Activated B cell treated with CpG ODN at 0.5 μM for 24 hours (primary cell): ENCODE data around the gene UBE2U. TPM values are rescaled to one million over a fixed set of nuclear protein-coding genes. Genes with fewer than 3 reads are reported as not detected.

Source experiments
- ATAC-seq: fragments of 200-7000 bp; cut with Tn5 transposase; one replicate; pipeline ENCODE4 v1.10.0; 2021; ENCODE audit warnings: low read depth, mild to moderate bottlenecking, moderate library complexity
- CTCF ChIA-PET: fragments of 350-600 bp; sonication (Branson Sonifier 250); formaldehyde crosslinking; loops from one replicate; lab custom pipeline; 2021; ENCODE audit warnings: antibody characterized with exemption; lab: Charles Lee
- POLR2A ChIA-PET: fragments of 350-600 bp; sonication (Branson Sonifier 250); formaldehyde crosslinking; loops from one replicate; lab custom pipeline; 2021; ENCODE audit warnings: antibody characterized with exemption; lab: Charles Lee
- DNase-seq: peaks from one replicate; pipeline ENCODE4 v3.0.0; 2022
- H3K27ac Mint-ChIP-seq: one replicate; pipeline ENCODE4 v1.8.0; 2020; ENCODE audit warnings: mixed read lengths
- H3K27me3 Mint-ChIP-seq: one replicate; pipeline ENCODE4 v1.8.0; 2021; ENCODE audit warnings: mixed read lengths
- H3K36me3 Mint-ChIP-seq: one replicate; pipeline ENCODE4 v1.8.0; 2021; ENCODE audit warnings: low read depth, mixed read lengths
- H3K4me1 Mint-ChIP-seq: one replicate; pipeline ENCODE4 v1.8.0; 2021; ENCODE audit warnings: mixed read lengths
- H3K4me3 Mint-ChIP-seq: one replicate; pipeline ENCODE4 v1.8.0; 2020; ENCODE audit warnings: mild to moderate bottlenecking, mixed read lengths
- H3K9me3 Mint-ChIP-seq: one replicate; pipeline ENCODE4 v1.8.0; 2020; ENCODE audit warnings: mixed read lengths
- CTCF ChIP-seq: fragments of 200-600 bp; IDR thresholded peaks from one replicate; pipeline ENCODE4 v1.8.0; 2022; ENCODE audit warnings: antibody characterized with exemption, mild to moderate bottlenecking
- intact Hi-C: fragments of 100-400 bp; cut with micrococcal nuclease; formaldehyde crosslinking; loops from one replicate; pipeline ENCODE4 v1.15.1; 2024
- total RNA-seq: library from RNA; stranded (reverse); gene quantifications from 2 replicates; pipeline ENCODE4 v1.2.3, GENCODE V29; 2022

UBE2U gene
- total RNA-seq, 1 donor from 2014 or later, result not detected

GRCh38 chr1:64242895-64243756 lies 39.7 kb downstream of the UBE2U start:
- H3K36me3 Mint-ChIP-seq, result no peaks in the 10 kb centered on the region
- ChIA-PET CTCF (interaction anchor here (1.1 to 5.2 kb wide), 3 partner anchors 551 to 627 kb away, joined by 3 to 44 read pairs (median 7); no protein-coding TSS in a partner anchor), POLR2A (no interaction called here)
- peak overlapping the region; percentile 50 for H3K4me3 Mint-ChIP-seq
- no peak for TF ChIP-seq CTCF
- H3K4me1 Mint-ChIP-seq, result peaks cover 15% of the 10 kb centered on the region
- DNase-seq (no peak), ATAC-seq (no peak)
- peaks cover 20% of the 10 kb centered on the region for H3K27me3 Mint-ChIP-seq
- no peaks in the 10 kb centered on the region for H3K9me3 Mint-ChIP-seq
- intact Hi-C loops, result loop anchor here (1.0 to 5.0 kb wide), 3 partner anchors 106 to 668 kb away; no protein-coding TSS in a partner anchor
- H3K27ac Mint-ChIP-seq, result no peak overlapping the region

GRCh38 chr1:64243757-64244080 lies 40.3 kb downstream of the UBE2U start:
- peaks cover 15% of the 10 kb centered on the region for H3K4me1 Mint-ChIP-seq
- H3K4me3 Mint-ChIP-seq, result peak overlapping the region; percentile 50
- ChIA-PET CTCF (interaction anchor here (1.1 to 5.2 kb wide), 2 partner anchors 552 to 626 kb away, joined by 3 to 44 read pairs; no protein-coding TSS in a partner anchor), POLR2A (no interaction called here)
- no peak for TF ChIP-seq CTCF
- no peak for ATAC-seq
- DNase-seq, result no peak
- no peaks in the 10 kb centered on the region for H3K9me3 Mint-ChIP-seq
- no peaks in the 10 kb centered on the region for H3K36me3 Mint-ChIP-seq
- peaks cover 19% of the 10 kb centered on the region for H3K27me3 Mint-ChIP-seq
- intact Hi-C loops, result loop anchor here (1.0 to 5.0 kb wide), 2 partner anchors 106 to 325 kb away; no protein-coding TSS in a partner anchor
- no peak overlapping the region for H3K27ac Mint-ChIP-seq

GRCh38 chr1:64245495-64245894 lies 42.1 kb downstream of the UBE2U start:
- H3K4me3 Mint-ChIP-seq, result peak overlapping the region; percentile 20
- ChIA-PET CTCF (interaction anchor here (1.0 to 5.2 kb wide), 4 partner anchors 108 to 671 kb away, joined by 4 to 44 read pairs (median 4); no protein-coding TSS in a partner anchor), POLR2A (no interaction called here)
- peaks cover 20% of the 10 kb centered on the region for H3K27me3 Mint-ChIP-seq
- no peak overlapping the region for H3K27ac Mint-ChIP-seq
- peaks cover 15% of the 10 kb centered on the region for H3K4me1 Mint-ChIP-seq
- no peak for ATAC-seq
- H3K9me3 Mint-ChIP-seq, result no peaks in the 10 kb centered on the region
- TF ChIP-seq CTCF, result no peak
- no peaks in the 10 kb centered on the region for H3K36me3 Mint-ChIP-seq
- intact Hi-C loops, result loop anchor here (5.0 kb wide), 2 partner anchors 473 to 693 kb away; partner anchors contain the start of gene ROR1
- DNase-seq, result no peak

- Mint-ChIP-seq H3K4me3 (no peak overlapping the region), H3K27me3 (peaks cover 20% of the 10 kb centered on the region), H3K36me3 (no peaks in the 10 kb centered on the region), H3K4me1 (peaks cover 14% of the 10 kb centered on the region), H3K27ac (no peak overlapping the region), H3K9me3 (no peaks in the 10 kb centered on the region)
- TF ChIP-seq CTCF, result peak; percentile 81
- DNase-seq (no peak), ATAC-seq (no peak)
- POLR2A ChIA-PET, result interaction anchor here (1.0 kb wide), 1 partner anchor 555 kb away, joined by 3 read pairs; no protein-coding TSS in a partner anchor
- intact Hi-C loops, result loop anchor here (1.0 to 5.0 kb wide), 5 partner anchors 474 to 694 kb away; partner anchors contain the start of gene ROR1
- CTCF ChIA-PET, result interaction anchor here (0.5 to 5.2 kb wide), 15 partner anchors 9 to 689 kb away, joined by 3 to 44 read pairs (median 4); no protein-coding TSS in a partner anchor
Observed at GRCh38 chr1:64246294-64246917, 43.0 kb downstream of the UBE2U start.
